Measurements from ENCODE around the gene ITCH.

Gene ITCH

DNA sequence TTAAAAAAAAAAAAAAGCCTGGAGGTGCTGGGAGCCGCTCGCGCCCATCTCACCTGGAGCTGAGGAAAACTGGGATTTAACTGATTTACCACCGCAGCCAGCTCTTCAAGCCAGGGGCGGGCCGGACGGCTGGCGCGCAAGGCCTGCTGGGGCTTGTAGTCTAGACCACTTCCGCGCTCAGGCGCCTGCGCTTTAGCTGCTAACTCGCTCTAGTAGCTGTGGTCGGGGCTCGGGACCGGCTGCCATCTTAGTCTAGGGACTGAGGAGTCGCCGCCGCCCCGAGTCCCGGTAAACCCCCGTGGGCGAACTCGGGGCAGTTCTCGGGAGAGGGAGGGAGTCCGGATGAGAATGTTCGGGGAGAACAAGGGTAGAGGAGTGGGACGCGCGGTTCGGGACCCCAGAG, at the start of gene ITCH:
Gene ITCH (plus strand): TSS at position 212 of the 403 bp plus-strand sequence. CDS start 30,539 bp downstream, outside the sequence.
- POLR2A ChIA-PET = interaction anchor here (0.6 to 2.2 kb wide), 22 partner anchors 9 to 350 kb away, joined by 3 to 17 read pairs (median 6); partner anchors contain the start of genes AHCY, DYNLRB1 and EIF2S2
- peak within 1 kb of the TSS; percentile 73 for H3K27ac ChIP-seq (ENCODE audit: extremely low read depth, low read depth, low read length)
- CTCF ChIA-PET = interaction anchor here (0.6 to 2.6 kb wide), 5 partner anchors 15 to 623 kb away, joined by 3 to 15 read pairs (median 3); no protein-coding TSS in a partner anchor
- no peaks in the 10 kb centered on the region for H3K9me3 ChIP-seq (ENCODE audit: control insufficient read depth, insufficient read depth, low read depth, low read length)
- H3K36me3 ChIP-seq (ENCODE audit: control insufficient read depth in 2 of 2, insufficient read depth in 1 of 2, low read length in 2 of 2) = peaks cover 0 to 5% of the 10 kb centered on the region in 2 experiments; a peak in 2 of 3 replicates
- H3K4me3 ChIP-seq (ENCODE audit: low read depth, low read length) = peak within 1 kb of the TSS; percentile 88
- 0 out of 2 replicates have a peak, but pooled peaks cover 5% of the 10 kb centered on the region for H3K4me1 ChIP-seq (ENCODE audit: control insufficient read depth, insufficient read depth, low read length)
- peak; percentile 29; the same call in 1 of the 2 replicates for TF ChIP-seq ZFHX2 (tag by site-specific recombination; conservative IDR thresholded peaks at IDR 0.05)
- TF ChIP-seq YY2 (tag by site-specific recombination; IDR thresholded peaks at IDR 0.05) = 0 out of 2 replicates have a peak, but pooled peaks have one; percentile 56
- TF ChIP-seq ZEB2 (tag by site-specific recombination; IDR thresholded peaks at IDR 0.05) = peak; percentile 75
- no peak for TF ChIP-seq ZNF707 (tag by site-specific recombination; IDR thresholded peaks at IDR 0.05)
- TF ChIP-seq, protein P1, sequence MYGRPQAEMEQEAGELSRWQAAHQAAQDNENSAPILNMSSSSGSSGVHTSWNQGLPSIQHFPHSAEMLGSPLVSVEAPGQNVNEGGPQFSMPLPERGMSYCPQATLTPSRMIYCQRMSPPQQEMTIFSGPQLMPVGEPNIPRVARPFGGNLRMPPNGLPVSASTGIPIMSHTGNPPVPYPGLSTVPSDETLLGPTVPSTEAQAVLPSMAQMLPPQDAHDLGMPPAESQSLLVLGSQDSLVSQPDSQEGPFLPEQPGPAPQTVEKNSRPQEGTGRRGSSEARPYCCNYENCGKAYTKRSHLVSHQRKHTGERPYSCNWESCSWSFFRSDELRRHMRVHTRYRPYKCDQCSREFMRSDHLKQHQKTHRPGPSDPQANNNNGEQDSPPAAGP (tag by site-specific recombination; IDR thresholded peaks at IDR 0.05) = peak; percentile 52
- peak; percentile 50 for TF ChIP-seq ZXDB (tag by site-specific recombination; IDR thresholded peaks at IDR 0.05)
- TF ChIP-seq, protein P2, sequence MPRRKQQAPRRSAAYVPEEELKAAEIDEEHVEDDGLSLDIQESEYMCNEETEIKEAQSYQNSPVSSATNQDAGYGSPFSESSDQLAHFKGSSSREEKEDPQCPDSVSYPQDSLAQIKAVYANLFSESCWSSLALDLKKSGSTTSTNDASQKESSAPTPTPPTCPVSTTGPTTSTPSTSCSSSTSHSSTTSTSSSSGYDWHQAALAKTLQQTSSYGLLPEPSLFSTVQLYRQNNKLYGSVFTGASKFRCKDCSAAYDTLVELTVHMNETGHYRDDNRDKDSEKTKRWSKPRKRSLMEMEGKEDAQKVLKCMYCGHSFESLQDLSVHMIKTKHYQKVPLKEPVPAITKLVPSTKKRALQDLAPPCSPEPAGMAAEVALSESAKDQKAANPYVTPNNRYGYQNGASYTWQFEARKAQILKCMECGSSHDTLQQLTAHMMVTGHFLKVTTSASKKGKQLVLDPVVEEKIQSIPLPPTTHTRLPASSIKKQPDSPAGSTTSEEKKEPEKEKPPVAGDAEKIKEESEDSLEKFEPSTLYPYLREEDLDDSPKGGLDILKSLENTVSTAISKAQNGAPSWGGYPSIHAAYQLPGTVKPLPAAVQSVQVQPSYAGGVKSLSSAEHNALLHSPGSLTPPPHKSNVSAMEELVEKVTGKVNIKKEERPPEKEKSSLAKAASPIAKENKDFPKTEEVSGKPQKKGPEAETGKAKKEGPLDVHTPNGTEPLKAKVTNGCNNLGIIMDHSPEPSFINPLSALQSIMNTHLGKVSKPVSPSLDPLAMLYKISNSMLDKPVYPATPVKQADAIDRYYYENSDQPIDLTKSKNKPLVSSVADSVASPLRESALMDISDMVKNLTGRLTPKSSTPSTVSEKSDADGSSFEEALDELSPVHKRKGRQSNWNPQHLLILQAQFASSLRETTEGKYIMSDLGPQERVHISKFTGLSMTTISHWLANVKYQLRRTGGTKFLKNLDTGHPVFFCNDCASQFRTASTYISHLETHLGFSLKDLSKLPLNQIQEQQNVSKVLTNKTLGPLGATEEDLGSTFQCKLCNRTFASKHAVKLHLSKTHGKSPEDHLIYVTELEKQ (tag by site-specific recombination; IDR thresholded peaks at IDR 0.05; ENCODE audit: borderline replicate concordance) = no peak
- TF ChIP-seq ZNF76 (tag by site-specific recombination; IDR thresholded peaks at IDR 0.05; ENCODE audit: borderline replicate concordance, low read depth) = peak; percentile 91
- TF ChIP-seq, protein P3, sequence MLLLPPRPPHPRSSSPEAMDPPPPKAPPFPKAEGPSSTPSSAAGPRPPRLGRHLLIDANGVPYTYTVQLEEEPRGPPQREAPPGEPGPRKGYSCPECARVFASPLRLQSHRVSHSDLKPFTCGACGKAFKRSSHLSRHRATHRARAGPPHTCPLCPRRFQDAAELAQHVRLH (tag by site-specific recombination; IDR thresholded peaks at IDR 0.05) = no peak
- peak; percentile 32; the same call in 1 of the 2 replicates for TF ChIP-seq ZSCAN30 (tag by site-specific recombination; IDR thresholded peaks at IDR 0.05)
- TF ChIP-seq KLF9 (tag by site-specific recombination; IDR thresholded peaks at IDR 0.05; ENCODE audit: low read depth) = 0 out of 2 replicates have a peak, but pooled peaks have one; percentile 23
- TF ChIP-seq ZNF324 (tag by site-specific recombination; IDR thresholded peaks at IDR 0.05) = no peak
- TF ChIP-seq ZNF341 (tag by site-specific recombination; IDR thresholded peaks at IDR 0.05; ENCODE audit: low read depth) = 0 out of 2 replicates have a peak, but pooled peaks have one; percentile 32
- TF ChIP-seq, protein P4, sequence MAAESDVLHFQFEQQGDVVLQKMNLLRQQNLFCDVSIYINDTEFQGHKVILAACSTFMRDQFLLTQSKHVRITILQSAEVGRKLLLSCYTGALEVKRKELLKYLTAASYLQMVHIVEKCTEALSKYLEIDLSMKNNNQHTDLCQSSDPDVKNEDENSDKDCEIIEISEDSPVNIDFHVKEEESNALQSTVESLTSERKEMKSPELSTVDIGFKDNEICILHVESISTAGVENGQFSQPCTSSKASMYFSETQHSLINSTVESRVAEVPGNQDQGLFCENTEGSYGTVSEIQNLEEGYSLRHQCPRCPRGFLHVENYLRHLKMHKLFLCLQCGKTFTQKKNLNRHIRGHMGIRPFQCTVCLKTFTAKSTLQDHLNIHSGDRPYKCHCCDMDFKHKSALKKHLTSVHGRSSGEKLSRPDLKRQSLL (tag by site-specific recombination; IDR thresholded peaks at IDR 0.05) = 0 out of 2 replicates have a peak, but pooled peaks have one; percentile 32
- TF ChIP-seq ZNF600 (tag by site-specific recombination; IDR thresholded peaks at IDR 0.05) = no peak
- TF ChIP-seq WT1 (tag by site-specific recombination; IDR thresholded peaks at IDR 0.05) = no peak
- TF ChIP-seq ZBTB17 (tag by site-specific recombination; IDR thresholded peaks at IDR 0.05) = peak; percentile 94
- TF ChIP-seq ZNF792 (tag by site-specific recombination; IDR thresholded peaks at IDR 0.05) = no peak
- TF ChIP-seq, protein P5, sequence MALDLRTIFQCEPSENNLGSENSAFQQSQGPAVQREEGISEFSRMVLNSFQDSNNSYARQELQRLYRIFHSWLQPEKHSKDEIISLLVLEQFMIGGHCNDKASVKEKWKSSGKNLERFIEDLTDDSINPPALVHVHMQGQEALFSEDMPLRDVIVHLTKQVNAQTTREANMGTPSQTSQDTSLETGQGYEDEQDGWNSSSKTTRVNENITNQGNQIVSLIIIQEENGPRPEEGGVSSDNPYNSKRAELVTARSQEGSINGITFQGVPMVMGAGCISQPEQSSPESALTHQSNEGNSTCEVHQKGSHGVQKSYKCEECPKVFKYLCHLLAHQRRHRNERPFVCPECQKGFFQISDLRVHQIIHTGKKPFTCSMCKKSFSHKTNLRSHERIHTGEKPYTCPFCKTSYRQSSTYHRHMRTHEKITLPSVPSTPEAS (tag by site-specific recombination; IDR thresholded peaks at IDR 0.05) = no peak
- no peak for TF ChIP-seq ZFP41 (tag by site-specific recombination; IDR thresholded peaks at IDR 0.05; ENCODE audit: borderline replicate concordance)
- TF ChIP-seq IKZF3 (tag by site-specific recombination; IDR thresholded peaks at IDR 0.05) = peak; percentile 43; the same call in 1 of the 2 replicates
- TF ChIP-seq ZNF510 (tag by site-specific recombination; IDR thresholded peaks at IDR 0.05; ENCODE audit: insufficient replicate concordance) = no peak
- TF ChIP-seq SP3 (tag by site-specific recombination; IDR thresholded peaks at IDR 0.05) = peak; percentile 72
- no peak for TF ChIP-seq ZSCAN16 (tag by site-specific recombination; IDR thresholded peaks at IDR 0.05)
- TF ChIP-seq, protein P6, sequence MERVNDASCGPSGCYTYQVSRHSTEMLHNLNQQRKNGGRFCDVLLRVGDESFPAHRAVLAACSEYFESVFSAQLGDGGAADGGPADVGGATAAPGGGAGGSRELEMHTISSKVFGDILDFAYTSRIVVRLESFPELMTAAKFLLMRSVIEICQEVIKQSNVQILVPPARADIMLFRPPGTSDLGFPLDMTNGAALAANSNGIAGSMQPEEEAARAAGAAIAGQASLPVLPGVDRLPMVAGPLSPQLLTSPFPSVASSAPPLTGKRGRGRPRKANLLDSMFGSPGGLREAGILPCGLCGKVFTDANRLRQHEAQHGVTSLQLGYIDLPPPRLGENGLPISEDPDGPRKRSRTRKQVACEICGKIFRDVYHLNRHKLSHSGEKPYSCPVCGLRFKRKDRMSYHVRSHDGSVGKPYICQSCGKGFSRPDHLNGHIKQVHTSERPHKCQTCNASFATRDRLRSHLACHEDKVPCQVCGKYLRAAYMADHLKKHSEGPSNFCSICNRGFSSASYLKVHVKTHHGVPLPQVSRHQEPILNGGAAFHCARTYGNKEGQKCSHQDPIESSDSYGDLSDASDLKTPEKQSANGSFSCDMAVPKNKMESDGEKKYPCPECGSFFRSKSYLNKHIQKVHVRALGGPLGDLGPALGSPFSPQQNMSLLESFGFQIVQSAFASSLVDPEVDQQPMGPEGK (tag by site-specific recombination; IDR thresholded peaks at IDR 0.05) = peak; percentile 43; the same call in 1 of the 2 replicates
- TF ChIP-seq ZNF335 (tag by site-specific recombination; conservative IDR thresholded peaks at IDR 0.05) = peak; percentile 57
- no peak for TF ChIP-seq ZNF529 (tag by site-specific recombination; IDR thresholded peaks at IDR 0.05; ENCODE audit: insufficient replicate concordance)
- peak; percentile 70; the same call in 1 of the 2 replicates for TF ChIP-seq YY1 (tag by site-specific recombination; IDR thresholded peaks at IDR 0.05)
- peak; percentile 93 for TF ChIP-seq ZBTB20 (tag by site-specific recombination; IDR thresholded peaks at IDR 0.05)
- peak; percentile 80 for TF ChIP-seq ZBTB48 (tag by site-specific recombination; IDR thresholded peaks at IDR 0.05)
